Stimulated activated CD4-positive, alpha-beta T cell treated with anti-CD3 and anti-CD28 coated beads, Interleukin-15, amount 100 ng/mL, for 24 hours (primary cell): Measurements from ENCODE around the gene CLCN4.

Experiments
- DNase-seq: peaks from one replicate; pipeline ENCODE4 v3.0.0-alpha.2; 2020

CLCN4 gene

DNA sequence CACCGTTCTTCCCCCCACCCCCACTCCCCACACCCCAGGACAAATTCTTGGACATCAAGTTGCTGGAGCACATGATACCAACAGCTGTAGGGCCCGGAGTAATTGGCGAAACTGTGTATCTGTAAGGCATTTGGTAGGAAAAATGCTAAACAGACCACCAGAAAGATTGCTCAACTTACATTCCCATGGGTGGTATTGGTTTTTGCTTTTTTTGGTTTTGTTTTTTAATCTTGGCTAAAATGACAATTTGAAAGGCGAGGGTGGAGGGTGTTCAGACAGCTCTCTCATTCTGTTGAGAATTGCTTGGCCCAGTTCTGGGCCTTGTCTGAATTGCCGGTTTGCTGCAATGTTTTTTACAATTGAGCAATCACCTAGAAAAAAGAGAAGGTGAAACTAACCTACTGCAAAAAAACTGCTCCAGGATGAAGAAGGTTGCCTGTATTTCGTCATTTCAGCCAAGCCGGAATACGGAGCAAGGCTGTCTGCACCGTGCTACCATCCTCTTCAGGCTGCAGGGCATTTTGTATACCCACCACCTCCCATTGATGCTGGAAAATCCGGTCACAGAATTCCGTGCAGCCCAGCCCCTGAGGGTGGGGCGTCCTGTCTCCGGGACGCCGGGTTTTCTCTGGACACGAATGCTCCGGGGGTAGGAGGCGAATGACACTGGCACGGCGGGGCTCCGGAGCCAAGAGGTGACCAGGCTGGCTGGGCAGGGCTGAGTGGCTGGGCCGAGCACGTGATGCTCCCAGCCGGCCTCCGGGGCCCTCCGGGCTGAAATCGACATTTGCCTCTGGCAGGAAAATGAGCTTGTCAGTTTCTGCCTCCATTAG lies at the start of gene CLCN4:
CLCN4 (plus strand) TSS at position 777 of the 833 bp plus-strand sequence. CDS start 28,058 bp downstream, outside the sequence.
- DNase-seq, result peak; percentile 8

DNA sequence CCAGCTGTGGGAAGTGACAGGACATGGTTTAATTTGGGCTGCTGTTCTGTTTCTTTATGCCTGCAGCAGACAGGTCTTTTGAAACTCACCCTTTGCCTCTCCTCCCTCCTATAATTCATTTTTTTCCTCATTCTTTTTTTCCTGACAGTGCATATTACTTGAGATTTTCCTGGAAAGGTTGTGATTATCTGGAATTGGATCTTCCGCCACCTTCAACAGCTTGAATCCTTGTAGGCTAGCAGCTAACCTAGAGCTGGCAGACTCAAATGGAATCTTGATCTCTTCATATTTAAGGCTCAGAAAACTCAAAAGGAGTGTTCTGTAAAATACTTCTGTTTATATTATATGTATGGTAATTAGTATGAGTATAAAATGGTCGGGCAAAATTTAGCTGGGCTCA lies 49.3 kb upstream of the CLCN4 start:
- no peak for DNase-seq

DNA sequence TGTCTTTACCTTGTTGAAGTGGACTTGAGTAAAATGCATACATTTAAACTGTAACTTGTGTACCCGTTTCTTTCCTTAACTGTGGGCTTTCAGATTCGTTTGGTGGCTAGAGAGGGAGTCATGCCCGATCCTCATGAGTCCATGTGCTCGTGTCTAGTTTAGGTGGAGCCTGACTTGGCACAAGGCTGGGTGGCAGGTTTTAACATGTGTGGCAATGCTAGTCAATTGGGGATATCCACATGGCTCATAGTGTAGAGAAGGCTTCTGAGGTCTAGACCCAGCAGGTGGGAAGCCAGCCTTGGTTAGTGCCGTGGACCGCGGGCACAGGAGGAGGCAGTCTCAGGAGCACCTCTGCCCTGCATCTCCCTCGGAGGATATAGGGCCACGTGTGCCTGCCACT lies 48.5 kb upstream of the CLCN4 start:
- peak; percentile 17 for DNase-seq

DNA sequence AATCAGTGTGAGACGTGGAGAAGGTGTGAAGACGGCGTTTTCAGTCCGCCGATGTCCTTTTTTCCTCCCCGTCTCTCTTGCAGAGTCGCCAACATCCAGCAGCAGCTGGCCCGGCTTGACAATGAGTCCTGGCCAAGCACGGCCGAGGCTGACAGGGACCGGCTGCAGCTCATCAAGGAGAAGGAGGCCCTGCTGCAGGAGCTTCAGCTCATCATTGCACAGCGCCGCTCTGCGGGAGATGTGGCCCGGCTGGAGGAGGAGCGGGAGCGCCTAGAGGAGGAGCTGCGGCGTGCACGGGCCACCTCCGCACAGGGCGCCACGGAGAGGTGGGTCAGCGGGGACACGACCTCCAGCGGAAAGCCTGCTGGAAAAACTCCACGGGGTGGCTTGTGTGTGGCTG lies 47.1 kb upstream of the CLCN4 start:
- no peak for DNase-seq

DNA sequence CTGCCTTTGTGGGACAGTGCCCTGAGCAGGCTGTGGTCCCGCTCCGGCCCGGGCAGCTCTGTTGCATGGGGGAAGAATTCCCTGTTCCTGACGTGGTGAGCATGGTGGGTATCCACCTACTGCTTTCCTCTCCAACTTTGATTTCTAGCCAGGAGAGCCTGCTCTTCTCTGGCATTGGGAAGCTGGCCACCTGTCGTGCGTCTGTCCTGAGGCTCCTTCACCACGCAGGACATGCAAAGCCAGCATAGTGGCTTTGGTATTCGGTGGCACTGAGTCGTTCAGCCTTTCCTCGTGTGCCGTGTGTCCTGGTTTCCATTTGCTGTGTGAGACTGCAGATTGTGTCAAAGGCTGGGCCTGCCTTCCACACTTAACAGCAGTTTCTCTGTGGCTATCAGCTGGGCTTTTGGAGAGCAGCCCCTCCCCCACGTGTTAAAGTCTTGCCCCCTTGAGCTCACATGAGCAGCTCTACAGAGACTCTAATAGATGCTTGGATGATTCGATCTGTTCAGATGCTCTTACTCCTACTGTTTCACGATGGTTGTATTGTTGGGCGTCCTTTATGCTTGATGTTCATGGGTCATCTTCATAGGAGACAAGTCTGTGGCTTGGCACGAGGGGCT lies 46.3 kb upstream of the CLCN4 start:
- DNase-seq, result peak; percentile 18

DNA sequence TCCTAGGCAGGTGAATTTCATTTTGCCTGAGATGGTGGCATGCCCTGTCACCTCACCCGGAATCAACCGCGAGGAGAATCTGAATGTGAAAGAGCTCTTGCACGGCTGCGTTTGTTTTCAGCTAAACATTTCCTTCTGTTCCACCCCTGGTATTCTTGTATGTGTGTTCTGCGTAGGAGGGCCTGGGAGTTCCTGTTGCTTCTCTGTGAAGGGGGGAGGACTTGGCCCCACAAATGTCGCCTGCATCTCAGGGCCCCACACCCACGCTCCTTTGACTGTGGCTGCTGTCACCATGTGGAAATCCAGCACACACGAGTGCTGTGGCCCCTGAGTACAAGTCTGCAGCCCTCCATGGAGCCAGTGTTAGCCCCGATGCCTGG lies 45.8 kb upstream of the CLCN4 start:
- DNase-seq, result peak; percentile 74

DNA sequence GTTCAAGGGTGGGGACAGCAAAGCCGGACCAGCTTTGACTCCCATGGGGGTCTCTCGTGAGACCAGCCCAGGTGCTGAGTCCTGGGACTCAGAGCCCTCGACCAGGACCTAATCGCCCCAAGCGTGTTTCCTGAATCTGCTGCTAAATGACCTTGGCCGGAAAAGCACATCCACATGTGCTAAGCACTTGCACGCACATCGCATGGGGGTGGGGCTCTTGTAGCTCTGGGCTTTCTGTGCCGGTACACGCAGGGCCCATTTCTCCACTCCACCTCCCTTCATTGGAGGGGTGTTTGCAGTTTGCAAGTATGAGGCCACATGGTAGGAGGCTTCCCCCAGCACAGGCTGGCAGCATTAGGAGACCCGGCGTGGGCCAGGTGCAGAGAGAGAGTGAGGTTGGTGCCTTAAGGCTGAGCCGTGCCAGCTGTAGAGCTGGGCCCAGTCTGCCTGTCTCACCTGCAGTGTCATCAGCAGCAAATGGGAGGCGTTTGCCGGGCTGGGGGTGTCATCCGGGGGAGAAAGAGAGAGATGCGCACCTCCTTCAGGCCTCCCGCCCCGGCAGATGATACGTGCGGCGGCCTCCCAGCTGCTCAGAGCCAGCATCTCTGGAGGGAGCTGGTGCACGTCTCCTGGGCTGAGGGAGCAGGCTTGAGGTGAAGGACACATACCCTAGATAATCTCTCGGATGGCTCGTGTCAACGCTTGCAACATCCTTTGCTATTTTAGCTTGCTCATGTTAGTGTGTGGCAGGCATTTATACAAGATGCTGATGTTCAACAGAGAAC lies 45.2 kb upstream of the CLCN4 start:
- DNase-seq, result peak; percentile 67

DNA sequence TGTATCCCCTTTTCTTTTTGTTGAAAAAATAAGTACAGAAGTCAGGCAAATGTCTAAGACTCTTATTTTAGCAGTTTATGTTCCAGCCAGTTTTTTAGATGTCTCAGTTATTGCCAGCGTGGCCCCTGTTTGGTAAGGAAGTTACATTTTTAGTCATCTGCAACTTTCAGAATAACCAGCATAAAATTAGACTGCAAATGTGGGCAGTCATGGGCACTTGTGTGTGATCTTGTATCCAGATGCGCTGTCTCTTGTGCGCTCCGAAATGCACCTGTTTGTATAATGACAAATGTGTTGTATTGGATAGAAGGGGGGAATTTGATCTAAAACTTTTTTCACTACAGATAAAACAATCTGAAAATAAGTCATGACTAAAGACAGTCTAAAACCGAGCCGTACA lies 44.3 kb upstream of the CLCN4 start:
- no peak for DNase-seq

DNA sequence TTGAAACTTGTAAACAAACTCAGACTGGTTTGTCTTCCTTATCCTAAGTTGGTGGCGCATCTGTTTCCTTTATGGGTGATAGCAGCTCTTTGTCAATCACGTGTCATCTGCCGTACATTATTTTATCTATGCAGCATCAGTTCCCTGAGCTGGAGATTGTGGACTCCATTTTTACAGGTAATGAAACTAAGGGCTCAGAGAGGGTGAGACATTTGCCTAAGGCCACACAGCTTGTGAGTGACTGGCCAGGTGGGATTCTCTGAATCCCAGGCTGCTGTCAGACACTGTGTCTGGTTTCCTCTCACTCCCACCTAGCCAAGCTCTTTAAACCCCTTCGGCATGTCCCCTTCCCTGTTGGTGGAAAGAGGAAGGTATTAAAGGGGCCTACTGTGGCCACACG lies 41.7 kb upstream of the CLCN4 start:
- no peak for DNase-seq

DNA sequence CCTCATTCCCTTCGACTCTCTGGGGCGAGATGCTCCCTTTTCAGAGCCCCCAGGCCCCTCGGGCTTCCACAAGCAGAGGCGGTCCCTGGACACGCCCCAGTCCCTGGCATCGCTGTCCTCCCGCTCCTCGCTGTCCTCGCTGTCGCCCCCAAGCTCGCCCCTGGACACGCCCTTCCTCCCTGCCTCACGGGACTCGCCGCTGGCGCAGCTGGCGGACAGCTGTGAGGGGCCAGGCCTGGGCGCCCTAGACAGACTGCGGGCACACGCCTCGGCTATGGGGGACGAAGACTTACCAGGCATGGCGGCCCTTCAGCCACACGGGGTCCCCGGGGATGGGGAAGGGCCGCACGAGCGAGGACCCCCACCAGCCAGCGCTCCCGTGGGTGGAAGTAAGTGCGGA lies 39.5 kb upstream of the CLCN4 start:
- DNase-seq, result no peak

DNA sequence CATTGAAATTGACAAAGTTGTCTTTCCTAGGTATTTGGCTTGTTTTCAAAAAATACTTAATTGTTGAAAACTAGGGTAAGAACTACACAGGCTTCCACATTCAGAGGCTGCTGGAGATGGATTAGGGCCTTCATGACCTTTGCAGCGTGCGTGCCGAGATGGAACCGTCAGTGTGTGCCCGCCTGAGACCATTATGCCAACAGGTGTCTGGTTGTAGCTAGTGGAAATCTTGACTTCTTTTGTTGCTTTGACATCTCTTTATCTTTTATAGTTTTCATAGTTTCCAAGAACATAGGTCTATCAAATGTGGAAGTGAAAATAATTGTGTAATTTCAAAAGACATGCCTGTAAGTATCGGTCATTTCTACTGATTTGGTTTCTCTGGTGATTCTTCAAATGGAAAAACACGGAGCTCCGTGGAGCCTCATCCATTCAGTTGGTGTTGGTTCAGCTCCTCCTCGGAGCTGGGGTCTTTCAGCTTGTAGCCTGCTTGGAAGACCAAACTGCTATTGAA lies 38.9 kb upstream of the CLCN4 start:
- DNase-seq, result no peak

DNA sequence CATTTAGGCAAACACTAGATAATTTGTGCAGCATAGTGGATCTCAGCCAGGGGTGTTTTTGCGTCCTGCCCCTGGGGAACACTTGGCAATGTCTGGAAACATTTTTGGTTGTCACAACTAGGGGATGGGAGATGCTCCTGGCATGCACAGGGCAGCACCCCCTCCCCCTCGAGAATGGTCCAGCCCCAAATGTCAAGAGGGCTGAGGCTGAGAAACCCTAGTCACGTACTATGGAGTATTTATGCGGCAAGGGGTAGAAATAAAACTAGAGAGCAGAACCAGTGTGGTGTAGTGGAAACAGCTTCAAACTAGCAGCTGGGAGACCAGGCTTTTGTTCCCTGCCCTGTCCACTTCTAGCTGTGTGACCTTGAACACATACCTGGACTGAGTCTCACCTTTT lies 38.2 kb upstream of the CLCN4 start:
- DNase-seq, result no peak

DNA sequence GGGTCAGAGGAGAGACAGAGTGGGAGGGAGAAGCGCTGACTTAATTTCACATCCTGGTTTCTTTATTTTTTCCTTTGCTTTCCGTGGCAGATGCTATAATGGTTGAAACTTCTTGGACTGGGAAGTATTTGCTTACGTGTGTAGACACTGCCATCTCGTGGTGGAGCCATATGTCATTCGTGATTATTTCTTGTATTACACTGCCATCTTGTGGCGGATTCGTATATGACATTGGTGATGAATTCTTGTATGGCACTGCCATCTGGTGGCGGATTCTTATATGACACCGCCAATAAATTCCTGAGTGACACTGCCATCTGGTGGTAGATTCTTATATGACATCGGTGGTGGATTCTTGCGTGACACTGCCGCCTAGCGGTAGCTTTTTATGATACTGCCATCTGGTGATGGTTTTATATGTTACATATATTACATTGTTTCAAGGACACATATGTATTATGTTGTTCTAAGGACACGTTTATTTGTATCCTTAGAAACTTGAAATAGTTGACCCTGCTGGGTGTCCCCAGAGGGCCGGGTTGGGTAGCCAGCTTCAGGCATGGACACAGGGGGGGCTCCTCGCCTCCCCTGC lies 37.3 kb upstream of the CLCN4 start:
- DNase-seq, result peak; percentile 65

DNA sequence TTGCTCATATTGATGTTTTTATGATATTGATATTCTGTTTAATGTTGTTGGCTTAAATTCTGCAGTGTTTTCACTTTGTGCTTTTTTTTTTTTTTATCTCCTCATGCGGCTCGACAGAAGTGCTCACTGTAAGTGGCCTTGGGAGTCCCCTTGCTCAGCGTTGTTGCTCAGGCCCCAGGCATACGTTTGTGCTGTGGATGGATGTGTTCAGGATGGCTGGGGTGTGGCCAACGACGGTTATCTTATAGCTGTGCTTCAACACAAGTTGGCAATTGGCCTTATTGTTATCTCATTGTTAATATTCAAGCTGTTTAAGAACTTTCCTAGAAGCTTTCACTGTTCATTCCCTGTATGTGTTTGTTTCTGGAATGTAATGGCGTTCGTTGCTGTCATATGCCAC lies 36.4 kb upstream of the CLCN4 start:
- no peak for DNase-seq

DNA sequence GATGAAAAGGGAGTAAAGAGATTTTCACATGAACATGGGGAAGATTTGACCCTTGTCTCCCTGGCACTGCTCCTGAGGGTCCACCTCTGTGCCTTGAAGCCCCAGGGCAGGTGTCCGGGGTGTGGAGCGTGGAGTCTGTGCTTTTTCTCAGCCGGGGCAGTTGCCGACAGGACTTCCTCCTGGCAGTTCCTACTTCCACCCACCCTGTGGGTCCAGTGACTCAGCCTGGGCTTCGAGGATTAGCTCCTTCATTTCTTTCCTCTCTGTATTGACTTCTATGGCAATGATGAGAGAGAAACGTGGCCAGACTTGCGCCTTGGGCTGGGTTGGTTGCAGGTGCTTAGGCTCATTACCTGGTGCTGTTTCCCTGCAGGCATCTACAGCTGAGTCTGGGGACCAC lies 35.9 kb upstream of the CLCN4 start:
- DNase-seq, result no peak

DNA sequence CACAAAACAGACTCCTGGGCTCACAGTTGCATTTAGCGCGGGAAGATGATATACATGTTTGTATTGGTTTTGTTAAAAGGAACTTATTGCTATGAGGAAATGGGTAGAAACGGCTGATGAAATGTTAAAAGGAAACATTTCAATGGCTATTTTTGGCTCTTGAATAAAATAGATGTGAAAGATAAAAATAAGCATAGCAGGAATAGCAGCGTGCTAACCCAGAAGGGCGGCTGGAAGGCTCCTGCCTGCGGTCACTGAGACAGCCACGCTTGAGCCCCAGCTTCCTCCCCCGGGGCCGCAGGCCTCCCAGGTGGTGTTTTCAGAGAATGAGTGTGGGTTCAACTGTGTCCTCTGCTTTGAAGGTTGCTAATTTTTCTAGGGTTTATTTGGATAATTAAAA lies 35.0 kb upstream of the CLCN4 start:
- no peak for DNase-seq

DNA sequence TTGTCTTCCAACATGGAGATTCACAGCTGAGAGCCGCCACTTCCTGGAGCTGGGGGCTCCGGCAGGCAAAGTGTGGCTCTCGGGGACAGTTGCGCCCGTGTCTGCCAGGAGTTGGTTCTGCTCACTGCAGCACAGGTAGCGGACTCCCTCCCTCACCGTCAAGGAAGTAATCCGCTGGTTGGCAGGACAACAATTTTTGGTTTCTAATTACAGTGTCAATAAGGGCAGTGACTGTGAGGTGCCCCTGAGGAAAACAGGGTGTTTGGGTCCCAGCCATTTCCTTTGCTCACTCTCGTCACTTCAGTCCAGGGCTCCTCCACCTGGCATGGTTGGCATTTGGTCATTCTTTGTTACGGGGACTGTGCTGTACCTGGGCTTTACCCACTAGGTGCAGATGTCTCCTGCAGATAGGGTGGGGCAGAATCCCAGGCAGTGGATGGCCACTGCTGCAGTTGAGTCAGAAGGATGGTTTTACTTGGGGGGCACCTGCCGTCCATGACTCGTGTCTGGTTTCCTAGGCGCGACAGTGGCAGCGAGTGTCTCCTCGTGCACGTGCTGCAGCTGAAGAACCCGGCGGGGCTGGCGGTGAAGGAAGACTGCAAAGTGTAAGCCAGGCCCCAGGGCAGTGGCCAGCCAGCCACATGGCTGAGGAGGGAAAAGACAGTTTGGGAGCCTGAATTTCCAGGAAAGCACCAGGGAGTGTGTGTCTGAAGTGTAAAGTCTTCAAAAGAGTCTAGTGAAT lies 32.1 kb upstream of the CLCN4 start:
- DNase-seq, result no peak

DNA sequence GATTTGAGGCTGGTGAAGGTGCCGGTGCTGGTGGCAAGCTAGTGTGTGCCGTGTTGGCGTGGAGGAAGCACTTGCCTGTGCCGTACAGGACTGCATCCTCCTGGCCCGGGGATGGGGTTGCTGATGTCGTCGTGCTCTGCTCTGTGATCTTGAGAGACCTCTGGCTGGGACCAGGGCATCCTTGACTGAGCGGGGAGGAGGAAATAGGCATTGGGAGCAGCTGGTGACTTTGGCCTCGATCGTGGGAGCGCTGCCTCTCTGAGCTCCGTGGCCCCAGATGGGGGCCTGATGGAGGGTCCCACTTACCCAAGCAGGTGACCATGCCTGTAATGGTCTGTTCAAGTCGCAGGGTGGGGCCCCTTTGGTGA lies 31.5 kb upstream of the CLCN4 start:
- DNase-seq, result no peak

DNA sequence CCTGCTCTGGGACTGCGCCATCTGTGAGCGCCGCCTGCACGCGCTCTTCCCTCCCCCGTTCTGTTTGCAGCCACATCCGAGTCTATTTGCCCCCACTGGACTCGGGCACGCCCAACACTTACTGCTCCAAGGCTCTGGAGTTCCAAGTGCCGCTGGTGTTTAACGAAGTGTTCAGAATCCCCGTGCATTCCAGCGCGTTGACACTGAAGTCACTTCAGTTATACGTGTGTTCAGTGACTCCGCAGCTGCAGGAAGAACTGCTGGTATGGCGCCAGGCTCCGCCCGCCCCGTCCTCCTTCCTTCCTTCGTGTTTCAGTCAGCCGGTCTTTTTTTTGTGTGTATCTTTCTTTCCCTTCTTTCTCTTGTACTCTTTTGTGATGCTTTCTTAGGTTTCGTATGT lies 30.7 kb upstream of the CLCN4 start:
- DNase-seq, result no peak

DNA sequence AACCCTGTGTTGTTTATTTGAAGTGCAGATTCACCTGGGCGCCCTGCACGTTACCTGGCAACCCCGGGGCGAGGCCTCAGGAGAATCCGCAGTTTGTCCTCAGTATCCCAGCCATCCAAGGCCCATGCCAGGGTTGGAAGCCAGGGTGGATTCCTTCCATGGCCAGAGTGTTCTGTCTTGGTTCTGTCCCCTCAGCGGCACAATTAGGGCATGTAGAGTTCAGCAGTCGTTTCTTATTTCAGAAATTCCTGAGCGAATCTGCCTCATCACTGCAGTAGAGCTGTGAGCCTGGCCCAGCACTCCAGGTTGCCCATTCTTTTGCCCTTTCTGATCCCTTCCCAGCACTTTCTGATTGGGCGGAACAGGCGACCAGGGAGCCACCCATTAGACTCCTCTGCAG lies 29.9 kb upstream of the CLCN4 start:
- no peak for DNase-seq

DNA sequence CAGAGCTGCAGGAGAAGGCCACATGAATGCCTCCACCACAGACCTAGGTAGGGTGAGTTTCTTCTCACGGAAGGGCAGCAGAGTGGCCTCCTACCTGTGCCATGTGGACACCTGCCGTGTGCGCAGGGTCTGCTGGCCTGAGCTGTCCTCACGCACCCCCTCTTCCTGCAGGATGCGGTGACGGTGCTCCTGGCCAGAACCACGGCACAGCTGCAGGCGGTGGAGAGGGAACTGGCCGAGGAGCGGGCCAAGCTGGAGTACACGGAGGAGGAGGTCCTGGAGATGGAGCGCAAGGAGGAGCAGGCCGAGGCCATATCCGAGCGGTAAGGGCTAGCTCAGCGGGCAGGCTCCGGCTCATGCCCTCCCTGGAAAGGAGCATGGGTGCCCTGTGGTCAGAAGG lies 28.4 kb upstream of the CLCN4 start:
- DNase-seq, result no peak

DNA sequence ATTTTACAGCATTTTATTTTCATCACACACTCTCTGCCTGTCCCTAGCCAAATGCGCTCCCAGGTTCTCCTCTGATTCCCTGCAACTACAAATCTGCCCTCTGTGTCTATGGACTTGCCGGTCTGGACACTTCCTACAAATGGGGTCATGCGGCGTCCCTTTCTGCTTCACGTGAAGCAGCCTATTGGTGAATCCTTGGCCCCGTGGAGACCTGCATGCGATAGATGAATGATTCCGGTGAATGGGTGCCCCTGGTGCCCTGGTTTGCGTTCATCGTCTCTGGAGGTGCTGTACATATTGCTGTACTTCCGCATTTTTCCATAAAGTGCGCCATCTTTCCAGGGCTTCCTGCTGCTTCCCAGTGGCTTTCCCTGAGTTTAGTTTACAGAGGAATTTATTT lies 27.5 kb upstream of the CLCN4 start:
- DNase-seq, result no peak

DNA sequence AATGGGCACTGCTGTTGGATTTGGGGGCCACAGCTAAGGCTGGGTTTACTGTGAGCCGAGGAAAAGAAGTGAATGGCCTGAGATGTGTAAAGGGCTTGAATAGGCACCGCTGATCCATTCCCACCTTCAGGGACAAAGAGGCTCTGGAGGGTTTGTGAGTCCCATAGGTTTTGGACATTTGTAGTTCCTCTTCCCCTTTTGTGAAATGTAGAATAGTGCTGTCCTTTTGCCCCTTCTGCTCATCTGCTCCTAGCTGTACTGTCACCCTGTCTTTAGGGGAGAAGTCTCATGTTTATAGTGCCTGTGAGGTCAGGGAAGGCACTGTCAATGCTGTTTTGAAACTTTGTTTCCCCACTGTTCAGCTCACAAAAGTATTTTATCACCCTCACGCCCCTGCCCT lies 26.4 kb upstream of the CLCN4 start:
- no peak for DNase-seq
